Cardiac fibroblast (primary cell): ENCODE results near the gene CDK2.
"Not testable (repeated sequence)": the region's sequence is repeated elsewhere in the genome, so short reads cannot be mapped to it uniquely, and the experiment has no call there.

Source experiments
- DNase-seq, 2 donors: peaks; one replicate each; pipeline versions ENCODE4 v3.0.0 to v3.0.0-alpha.2; 2010; ENCODE audit warnings: low read depth in 2 of 2
- H3K4me3 ChIP-seq, 2 donors: replicated peaks in 1 of 2; 1 replicate in 1 of 2; 2 replicates in 1 of 2; pipeline ENCODE4 v1.5.1; 2011; ENCODE audit warnings: low read depth in 2 of 2, low read length in 2 of 2, mild to moderate bottlenecking in 2 of 2, moderate library complexity in 1 of 2
- CTCF ChIP-seq: IDR thresholded peaks from one replicate; pipeline ENCODE4 v1.5.1; 2011; ENCODE audit warnings: low read depth, mild to moderate bottlenecking, low read length, inconsistent platforms

CDK2 gene

GRCh38 chr12:55991110-55991509, 24.5 kb downstream of the CDK2 start:
- TF ChIP-seq CTCF, result no peak
- H3K4me3 ChIP-seq, result no peak overlapping the region
- no peak for DNase-seq

GRCh38 chr12:55993230-55993853, 26.7 kb downstream of the CDK2 start:
- TF ChIP-seq CTCF, result no peak
- no peak overlapping the region for H3K4me3 ChIP-seq
- DNase-seq, result no peak

- no peak overlapping the region for H3K4me3 ChIP-seq
- DNase-seq, result no peak
- TF ChIP-seq CTCF, result no peak
Observed at GRCh38 chr12:55995366-55995765, 28.7 kb downstream of the CDK2 start.

GRCh38 chr12:55996201-55996714, 29.6 kb downstream of the CDK2 start:
- DNase-seq, result peak; percentile 77 to 78
- H3K4me3 ChIP-seq, result peak overlapping the region; percentile 59 to 83
- TF ChIP-seq CTCF, result peak; percentile 72

GRCh38 chr12:55996715-55997534, 30.3 kb downstream of the CDK2 start, which contains the start of gene SUOX:
SUOX (plus strand) TSS chr12:55997276; CDS start chr12:56002222, 4,946 bp downstream.
- peak; percentile 97 to 98 for DNase-seq
- H3K4me3 ChIP-seq, result peak within 1 kb of the TSS; percentile 59 to 83

GRCh38 chr12:55997535-55997859, 30.9 kb downstream of the CDK2 start:
- peak overlapping the region; percentile 59 to 83 for H3K4me3 ChIP-seq
- TF ChIP-seq CTCF, result no peak
- DNase-seq, result no peak

More at GRCh38 chr12:55996715-55997534, 30.3 kb downstream of the CDK2 start, which contains the start of gene SUOX:
- no peak for TF ChIP-seq CTCF

GRCh38 chr12:55999522-55999921, 32.9 kb downstream of the CDK2 start:
- H3K4me3 ChIP-seq, DNase-seq: not testable (repeated sequence)

- DNase-seq, H3K4me3 ChIP-seq: not testable (repeated sequence)
Observed at GRCh38 chr12:55999999-56000540, 33.4 kb downstream of the CDK2 start.
